ENCODE data around the gene ADIPOQ. TPM values are rescaled to one million over a fixed set of nuclear protein-coding genes. Genes with fewer than 3 reads are reported as not detected.

The ADIPOQ gene
- total and polyA plus RNA-seq, 2 of the 13 experiments (the other 11 are each of a cell fraction or from before 2014, with no cell fraction given): not detected

- no TSS peak for BruUV-seq (replicated peaks)
- ATAC-seq (no peak), DNase-seq (ENCODE audit: low spot score) (no peak), FAIRE-seq (no peak)
- H3K4me1 ChIP-seq (ENCODE audit: insufficient read depth, low read length): peaks cover 8% of the 10 kb centered on the region; the same call in 1 of the 2 replicates
- TF ChIP-seq NFKBIZ (CRISPR knock-in tag; IDR thresholded peaks at IDR 0.05) (no peak), SNRNP70 (IDR thresholded peaks at IDR 0.05; ENCODE audit: low read depth, low read length) (no peak), KAT8 (CRISPR knock-in tag; IDR thresholded peaks at IDR 0.05) (no peak), ZNF431 (CRISPR knock-in tag; IDR thresholded peaks at IDR 0.05; ENCODE audit: borderline replicate concordance, low read depth) (no peak), ATM (IDR thresholded peaks at IDR 0.05; ENCODE audit: borderline replicate concordance) (no peak), KDM6A (CRISPR knock-in tag; IDR thresholded peaks at IDR 0.05; ENCODE audit: low read depth) (no peak), ADNP (CRISPR knock-in tag; IDR thresholded peaks at IDR 0.05) (no peak), RAD21 (CRISPR knock-in tag; IDR thresholded peaks at IDR 0.05) (no peak), KAT2B (IDR thresholded peaks at IDR 0.05; ENCODE audit: borderline replicate concordance, low read depth, low read length) (no peak), GABPB1 (CRISPR knock-in tag; IDR thresholded peaks at IDR 0.05) (no peak)
- TF ChIP-seq, protein P1, sequence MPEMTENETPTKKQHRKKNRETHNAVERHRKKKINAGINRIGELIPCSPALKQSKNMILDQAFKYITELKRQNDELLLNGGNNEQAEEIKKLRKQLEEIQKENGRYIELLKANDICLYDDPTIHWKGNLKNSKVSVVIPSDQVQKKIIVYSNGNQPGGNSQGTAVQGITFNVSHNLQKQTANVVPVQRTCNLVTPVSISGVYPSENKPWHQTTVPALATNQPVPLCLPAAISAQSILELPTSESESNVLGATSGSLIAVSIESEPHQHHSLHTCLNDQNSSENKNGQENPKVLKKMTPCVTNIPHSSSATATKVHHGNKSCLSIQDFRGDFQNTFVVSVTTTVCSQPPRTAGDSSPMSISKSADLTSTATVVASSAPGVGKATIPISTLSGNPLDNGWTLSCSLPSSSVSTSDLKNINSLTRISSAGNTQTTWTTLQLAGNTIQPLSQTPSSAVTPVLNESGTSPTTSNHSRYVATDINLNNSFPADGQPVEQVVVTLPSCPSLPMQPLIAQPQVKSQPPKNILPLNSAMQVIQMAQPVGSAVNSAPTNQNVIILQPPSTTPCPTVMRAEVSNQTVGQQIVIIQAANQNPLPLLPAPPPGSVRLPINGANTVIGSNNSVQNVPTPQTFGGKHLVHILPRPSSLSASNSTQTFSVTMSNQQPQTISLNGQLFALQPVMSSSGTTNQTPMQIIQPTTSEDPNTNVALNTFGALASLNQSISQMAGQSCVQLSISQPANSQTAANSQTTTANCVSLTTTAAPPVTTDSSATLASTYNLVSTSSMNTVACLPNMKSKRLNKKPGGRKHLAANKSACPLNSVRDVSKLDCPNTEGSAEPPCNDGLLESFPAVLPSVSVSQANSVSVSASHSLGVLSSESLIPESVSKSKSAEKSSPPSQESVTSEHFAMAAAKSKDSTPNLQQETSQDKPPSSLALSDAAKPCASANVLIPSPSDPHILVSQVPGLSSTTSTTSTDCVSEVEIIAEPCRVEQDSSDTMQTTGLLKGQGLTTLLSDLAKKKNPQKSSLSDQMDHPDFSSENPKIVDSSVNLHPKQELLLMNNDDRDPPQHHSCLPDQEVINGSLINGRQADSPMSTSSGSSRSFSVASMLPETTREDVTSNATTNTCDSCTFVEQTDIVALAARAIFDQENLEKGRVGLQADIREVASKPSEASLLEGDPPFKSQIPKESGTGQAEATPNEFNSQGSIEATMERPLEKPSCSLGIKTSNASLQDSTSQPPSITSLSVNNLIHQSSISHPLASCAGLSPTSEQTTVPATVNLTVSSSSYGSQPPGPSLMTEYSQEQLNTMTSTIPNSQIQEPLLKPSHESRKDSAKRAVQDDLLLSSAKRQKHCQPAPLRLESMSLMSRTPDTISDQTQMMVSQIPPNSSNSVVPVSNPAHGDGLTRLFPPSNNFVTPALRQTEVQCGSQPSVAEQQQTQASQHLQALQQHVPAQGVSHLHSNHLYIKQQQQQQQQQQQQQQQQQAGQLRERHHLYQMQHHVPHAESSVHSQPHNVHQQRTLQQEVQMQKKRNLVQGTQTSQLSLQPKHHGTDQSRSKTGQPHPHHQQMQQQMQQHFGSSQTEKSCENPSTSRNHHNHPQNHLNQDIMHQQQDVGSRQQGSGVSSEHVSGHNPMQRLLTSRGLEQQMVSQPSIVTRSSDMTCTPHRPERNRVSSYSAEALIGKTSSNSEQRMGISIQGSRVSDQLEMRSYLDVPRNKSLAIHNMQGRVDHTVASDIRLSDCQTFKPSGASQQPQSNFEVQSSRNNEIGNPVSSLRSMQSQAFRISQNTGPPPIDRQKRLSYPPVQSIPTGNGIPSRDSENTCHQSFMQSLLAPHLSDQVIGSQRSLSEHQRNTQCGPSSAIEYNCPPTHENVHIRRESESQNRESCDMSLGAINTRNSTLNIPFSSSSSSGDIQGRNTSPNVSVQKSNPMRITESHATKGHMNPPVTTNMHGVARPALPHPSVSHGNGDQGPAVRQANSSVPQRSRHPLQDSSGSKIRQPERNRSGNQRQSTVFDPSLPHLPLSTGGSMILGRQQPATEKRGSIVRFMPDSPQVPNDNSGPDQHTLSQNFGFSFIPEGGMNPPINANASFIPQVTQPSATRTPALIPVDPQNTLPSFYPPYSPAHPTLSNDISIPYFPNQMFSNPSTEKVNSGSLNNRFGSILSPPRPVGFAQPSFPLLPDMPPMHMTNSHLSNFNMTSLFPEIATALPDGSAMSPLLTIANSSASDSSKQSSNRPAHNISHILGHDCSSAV (CRISPR knock-in tag; IDR thresholded peaks at IDR 0.05; ENCODE audit: borderline replicate concordance): no peak
- TF ChIP-seq, protein P2, sequence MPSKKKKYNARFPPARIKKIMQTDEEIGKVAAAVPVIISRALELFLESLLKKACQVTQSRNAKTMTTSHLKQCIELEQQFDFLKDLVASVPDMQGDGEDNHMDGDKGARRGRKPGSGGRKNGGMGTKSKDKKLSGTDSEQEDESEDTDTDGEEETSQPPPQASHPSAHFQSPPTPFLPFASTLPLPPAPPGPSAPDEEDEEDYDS (CRISPR knock-in tag; IDR thresholded peaks at IDR 0.05): no peak
- H3K9me3 ChIP-seq (ENCODE audit: low read length): no peaks in the 10 kb centered on the region
- H2AFZ ChIP-seq (ENCODE audit: low read length): no peak overlapping the region
- ChIA-PET POLR2A (no interaction called here), CTCF (ENCODE audit: low intra/inter-chr PET ratio, low total read pairs) (no interaction called here)
- H3K79me2 ChIP-seq (ENCODE audit: insufficient read depth, low read length): no peaks in the 10 kb centered on the region
- no peak overlapping the region for H3K4me3 ChIP-seq (replicated peaks in 1 of 3; ENCODE audit: insufficient read depth in 1 of 3, low read depth in 2 of 3, low read length in 3 of 3)
- intact Hi-C loops (cut with micrococcal nuclease; ENCODE audit: unreplicated experiment) (no loop called here), in situ Hi-C loops (cut with HindIII; ENCODE audit: extremely low pct_ligation_motif_present, low pct_unique_long_range_greater_than_20kb) (loop anchor here (5.0 kb wide), 2 partner anchors 78 to 308 kb away; partner anchors contain the start of gene ST6GAL1)
- 0 out of 5 replicates have a peak, but pooled peaks cover 0 to 3% of the 10 kb centered on the region in 2 experiments for H3K27me3 ChIP-seq (ENCODE audit: control insufficient read depth in 1 of 2, insufficient read depth in 2 of 2, low read length in 2 of 2)
- no peaks in the 10 kb centered on the region for H3K36me3 ChIP-seq (replicated peaks in 1 of 2; ENCODE audit: control insufficient read depth in 1 of 2, insufficient read depth in 2 of 2, low read length in 2 of 2)
- H3K27ac ChIP-seq (ENCODE audit: extremely low read length, insufficient read depth, low read length): no peak overlapping the region
- no peak overlapping the region for H3K9ac ChIP-seq (ENCODE audit: insufficient read depth, low read depth, low read length)
- no peaks in the 10 kb centered on the region for H4K20me1 ChIP-seq (ENCODE audit: insufficient read depth, low read length)
- H3K4me2 ChIP-seq (ENCODE audit: low read depth, low read length): no peak overlapping the region
- WGBS (ENCODE audit: low lambda C conversion rate): 82% methylated on average over 8 of the region's 8 CpGs
Measured at GRCh38 chr3:186854146-186854545, 11.6 kb downstream of the ADIPOQ start.
